Omental fat pad (tissue), 4 donors: ENCODE results near the gene BCL11B. TPM values are rescaled to one million over a fixed set of nuclear protein-coding genes. Genes with fewer than 3 reads are reported as not detected.

Experiments used
- ATAC-seq: fragments of 150-250 bp; one replicate; pipeline ENCODE4 v1.9.1; 2016; ENCODE audit warnings: mild to moderate bottlenecking, moderate library complexity; ENCODE audit not compliant: low FRiP score
- DNase-seq: peaks from one replicate; pipeline ENCODE4 v3.0.0-alpha.2; 2019; ENCODE audit warnings: low spot score
- CTCF ChIP-seq, 3 donors: fragments of 450-650 bp; IDR thresholded peaks; one replicate each; pipeline ENCODE4 v1.5.1; 2016 to 2017; ENCODE audit warnings: antibody characterized with exemption in 3 of 3, mild to moderate bottlenecking in 3 of 3, moderate library complexity in 2 of 3
- total RNA-seq, 4 donors: library from RNA; depleted of rRNA; stranded (reverse); fragments of >200 nt; gene quantifications; one replicate each; pipeline ENCODE4 v1.1.0, GENCODE V29; 2016

BCL11B gene
- total RNA-seq, 4 donors from 2014 or later, result 0.56 to 2.0 (median 0.77) TPM

GRCh38 chr14:99124482-99125105 is 147.4 kb downstream of the BCL11B start:
- TF ChIP-seq CTCF (IDR thresholded peaks at IDR 0.05), result no peak
- no peak for ATAC-seq

GRCh38 chr14:99123208-99123870 is 148.7 kb downstream of the BCL11B start:
- TF ChIP-seq CTCF (IDR thresholded peaks at IDR 0.05), result no peak
- ATAC-seq, result no peak
- DNase-seq, result no peak

More at GRCh38 chr14:99124482-99125105, 147.4 kb downstream of the BCL11B start:
- DNase-seq, result no peak

- DNase-seq, result no peak
- no peak for ATAC-seq
- TF ChIP-seq CTCF (IDR thresholded peaks at IDR 0.05), result no peak
Observed at GRCh38 chr14:99122521-99123125, 149.4 kb downstream of the BCL11B start.

GRCh38 chr14:99121319-99121875 is 150.6 kb downstream of the BCL11B start:
- TF ChIP-seq CTCF (IDR thresholded peaks at IDR 0.05), result no peak
- DNase-seq (no peak), ATAC-seq (no peak)

GRCh38 chr14:99120526-99121318 is 151.3 kb downstream of the BCL11B start:
- ATAC-seq, result no peak

More at GRCh38 chr14:99120526-99121318, 151.3 kb downstream of the BCL11B start:
- DNase-seq, result no peak
- TF ChIP-seq CTCF (IDR thresholded peaks at IDR 0.05), result no peak
